HEK293 (cell line): Measurements from ENCODE around the gene NPC1.
A peak's percentile ranks its signal among the peaks of the same experiment; 100 is the strongest.

Experiments
- CTCF ChIA-PET: fragments of 350-600 bp; formaldehyde crosslinking; extraction: SDS; loops from one replicate; lab custom pipeline; 2021; ENCODE audit warnings: antibody characterized with exemption; lab: Yijun Ruan, JAX
- POLR2A ChIA-PET: fragments of 300-600 bp; formaldehyde crosslinking; extraction: SDS; loops from one replicate; lab custom pipeline; 2020; ENCODE audit warnings: antibody characterized with exemption, inconsistent platforms; lab: Yijun Ruan, JAX
- H3K27ac ChIP-seq: fragments of 200-500 bp; sonication (Bioruptor generic); 2 replicates; pipeline ENCODE4 v1.5.1; 2014; ENCODE audit warnings: low read depth, low read length, control low read depth, inconsistent platforms; ENCODE audit errors: extremely low read depth
- H3K36me3 ChIP-seq, 2 experiments: fragments of 200-500 bp in 1 of 2; sonication (Bioruptor generic) in 1 of 2; 1 replicate in 1 of 2; 2 replicates in 1 of 2; pipeline ENCODE4 v1.5.1; 2014 to 2017; ENCODE audit warnings: inconsistent platforms in 2 of 2, low read length in 2 of 2; ENCODE audit not compliant: control insufficient read depth in 2 of 2, insufficient read depth in 1 of 2
- H3K4me1 ChIP-seq: fragments of 200-500 bp; sonication (Bioruptor generic); 2 replicates; pipeline ENCODE4 v1.5.1; 2014; ENCODE audit warnings: mild to moderate bottlenecking, low read length, inconsistent platforms; ENCODE audit not compliant: control insufficient read depth, insufficient read depth
- H3K4me3 ChIP-seq: 2 replicates; pipeline ENCODE4 v1.5.1; 2011; ENCODE audit warnings: low read depth, mild to moderate bottlenecking, control low read depth, low read length, moderate library complexity
- H3K9me3 ChIP-seq: fragments of 200-500 bp; sonication (Bioruptor generic); 2 replicates; pipeline ENCODE4 v1.5.1; 2014; ENCODE audit warnings: low read depth, low read length, inconsistent platforms; ENCODE audit not compliant: control insufficient read depth, insufficient read depth
- CTCF ChIP-seq: fragments of 450-650 bp; formaldehyde crosslinking; IDR thresholded peaks from 2 replicates; pipeline ENCODE4 v1.5.1; 2016; ENCODE audit warnings: missing biosample characterization, missing genetic modification characterization
- EGR2 ChIP-seq: fragments of 450-650 bp; formaldehyde crosslinking; IDR thresholded peaks from 2 replicates; pipeline ENCODE4 v1.5.1; 2016; ENCODE audit warnings: low read depth, missing biosample characterization, missing genetic modification characterization
- PRDM4 ChIP-seq: fragments of 450-650 bp; formaldehyde crosslinking; IDR thresholded peaks from 2 replicates; pipeline ENCODE4 v1.5.1; 2017; ENCODE audit warnings: missing biosample characterization, missing genetic modification characterization
- ZBTB17 ChIP-seq: fragments of 450-650 bp; formaldehyde crosslinking; IDR thresholded peaks from 2 replicates; pipeline ENCODE4 v1.5.1; 2016; ENCODE audit warnings: missing biosample characterization, missing genetic modification characterization
- ZFP37 ChIP-seq: fragments of 450-650 bp; formaldehyde crosslinking; IDR thresholded peaks from 2 replicates; pipeline ENCODE4 v1.5.1; 2016; ENCODE audit warnings: missing biosample characterization, missing genetic modification characterization
- ZNF138 ChIP-seq: fragments of 450-650 bp; formaldehyde crosslinking; IDR thresholded peaks from 2 replicates; pipeline ENCODE4 v1.5.1; 2016; ENCODE audit warnings: missing biosample characterization, missing genetic modification characterization, borderline replicate concordance
- ZNF302 ChIP-seq: fragments of 450-650 bp; formaldehyde crosslinking; IDR thresholded peaks from 2 replicates; pipeline ENCODE4 v1.5.1; 2016; ENCODE audit warnings: missing biosample characterization, missing genetic modification characterization, low read depth
- ZNF335 ChIP-seq: fragments of 450-650 bp; formaldehyde crosslinking; conservative IDR thresholded peaks from 2 replicates; pipeline ENCODE4 v1.5.1; 2016; ENCODE audit warnings: missing biosample characterization, missing genetic modification characterization
- ZNF391 ChIP-seq: fragments of 450-650 bp; formaldehyde crosslinking; IDR thresholded peaks from 2 replicates; pipeline ENCODE4 v1.5.1; 2016; ENCODE audit warnings: low read depth, missing biosample characterization, missing genetic modification characterization, borderline replicate concordance
- ZNF449 ChIP-seq: fragments of 450-650 bp; formaldehyde crosslinking; IDR thresholded peaks from 2 replicates; pipeline ENCODE4 v1.5.1; 2017; ENCODE audit warnings: missing biosample characterization, mild to moderate bottlenecking, missing genetic modification characterization, moderate library complexity
- ZNF624 ChIP-seq: fragments of 450-650 bp; formaldehyde crosslinking; IDR thresholded peaks from 2 replicates; pipeline ENCODE4 v1.5.1; 2017; ENCODE audit warnings: missing biosample characterization, missing genetic modification characterization
- ZNF654 ChIP-seq: fragments of 450-650 bp; formaldehyde crosslinking; IDR thresholded peaks from 2 replicates; pipeline ENCODE4 v1.5.1; 2016; ENCODE audit warnings: low read depth, missing biosample characterization, missing genetic modification characterization
- ZNF692 ChIP-seq: fragments of 450-650 bp; formaldehyde crosslinking; IDR thresholded peaks from 2 replicates; pipeline ENCODE4 v1.5.1; 2016; ENCODE audit warnings: missing biosample characterization, missing genetic modification characterization
- ZNF704 ChIP-seq: fragments of 450-650 bp; formaldehyde crosslinking; IDR thresholded peaks from 2 replicates; pipeline ENCODE4 v1.5.1; 2016; ENCODE audit warnings: missing biosample characterization, missing genetic modification characterization

The NPC1 gene

GRCh38 chr18:23502516-23503037 lies 83.7 kb downstream of the NPC1 start:
- peaks cover 0 to 16% of the 10 kb centered on the region in 2 experiments; a peak in 1 of 3 replicates for H3K36me3 ChIP-seq
- H3K4me1 ChIP-seq: no peaks in the 10 kb centered on the region
- ChIA-PET CTCF (interaction anchor here (0.6 to 1.1 kb wide), 5 partner anchors 200 to 1818 kb away, joined by 3 to 4 read pairs (median 3); no protein-coding TSS in a partner anchor), POLR2A (interaction anchor here (0.6 to 1.1 kb wide), 3 partner anchors 11 to 636 kb away, joined by 3 to 4 read pairs (median 3); partner anchors contain the start of gene CABYR)
- H3K9me3 ChIP-seq: no peaks in the 10 kb centered on the region
- peak overlapping the region; percentile 48; the same call in 1 of the 2 replicates for H3K27ac ChIP-seq
- H3K4me3 ChIP-seq: peak overlapping the region; percentile 74
- TF ChIP-seq ZNF335 (tag by site-specific recombination) (peak; percentile 84), ZNF391 (tag by site-specific recombination) (no peak)

- Histone ChIP-seq H3K36me3 (peaks cover 0 to 7% of the 10 kb centered on the region in 2 experiments; a peak in 1 of 3 replicates), H3K27ac (no peak overlapping the region), H3K9me3 (no peaks in the 10 kb centered on the region), H3K4me3 (no peak overlapping the region)
- CTCF ChIA-PET: interaction anchor here (0.7 to 1.2 kb wide), 3 partner anchors 14 to 201 kb away, joined by 4 to 5 read pairs (median 5); no protein-coding TSS in a partner anchor
- POLR2A ChIA-PET: no interaction called here
- TF ChIP-seq EGR2 (tag by site-specific recombination) (0 out of 2 replicates have a peak, but pooled peaks have one; percentile 10), ZBTB17 (no peak)
- TF ChIP-seq, all 188 proteins: peak for 1
- no peaks in the 10 kb centered on the region for H3K4me1 ChIP-seq
Measured at GRCh38 chr18:23501626-23502025, 84.7 kb downstream of the NPC1 start.

GRCh38 chr18:23499291-23499781 lies 87.0 kb downstream of the NPC1 start:
- Histone ChIP-seq H3K4me1 (no peaks in the 10 kb centered on the region), H3K36me3 (no peaks in the 10 kb centered on the region)
- CTCF ChIA-PET: interaction anchor here (0.6 to 4.3 kb wide), 23 partner anchors 9 to 581 kb away, joined by 3 to 40 read pairs (median 5); no protein-coding TSS in a partner anchor
- TF ChIP-seq ZNF335 (tag by site-specific recombination): 0 out of 2 replicates have a peak, but pooled peaks have one; percentile 1
- TF ChIP-seq ZNF624 (tag by site-specific recombination): no peak
- TF ChIP-seq, all 188 proteins: peak for 1
- Histone ChIP-seq H3K27ac (no peak overlapping the region), H3K9me3 (no peaks in the 10 kb centered on the region), H3K4me3 (no peak overlapping the region)
- POLR2A ChIA-PET: no interaction called here

- no peaks in the 10 kb centered on the region for H3K36me3 ChIP-seq
- ChIA-PET CTCF (interaction anchor here (0.6 to 4.3 kb wide), 44 partner anchors 10 to 621 kb away, joined by 3 to 40 read pairs (median 5); no protein-coding TSS in a partner anchor), POLR2A (interaction anchor here (0.6 kb wide), 1 partner anchor 475 kb away, joined by 4 read pairs; no protein-coding TSS in a partner anchor)
- H3K4me3 ChIP-seq: no peak overlapping the region
- H3K9me3 ChIP-seq: no peaks in the 10 kb centered on the region
- H3K27ac ChIP-seq: no peak overlapping the region
- H3K4me1 ChIP-seq: no peaks in the 10 kb centered on the region
- TF ChIP-seq ZNF138 (tag by site-specific recombination) (no peak), CTCF (tag by site-specific recombination) (peak; percentile 63; the same call in 1 of the 2 replicates), ZFP37 (tag by site-specific recombination) (0 out of 2 replicates have a peak, but pooled peaks have one; percentile 30), ZNF704 (no peak), EGR2 (tag by site-specific recombination) (no peak), ZNF335 (tag by site-specific recombination) (peak; percentile 45; the same call in 1 of the 2 replicates), ZNF302 (tag by site-specific recombination) (no peak), PRDM4 (no peak), ZNF449 (no peak), ZNF654 (tag by site-specific recombination) (peak; percentile 67), ZNF692 (peak; percentile 19; the same call in 1 of the 2 replicates)
Measured at GRCh38 chr18:23498877-23499276, 87.4 kb downstream of the NPC1 start.
